ENCODE data around the gene RGS11. TPM values are rescaled to one million over a fixed set of nuclear protein-coding genes. Genes with fewer than 3 reads are reported as not detected.

The RGS11 gene
- total RNA-seq, 3 donors from 2014 or later, result 3.1 to 7.5 (median 5.9) TPM

DNA sequence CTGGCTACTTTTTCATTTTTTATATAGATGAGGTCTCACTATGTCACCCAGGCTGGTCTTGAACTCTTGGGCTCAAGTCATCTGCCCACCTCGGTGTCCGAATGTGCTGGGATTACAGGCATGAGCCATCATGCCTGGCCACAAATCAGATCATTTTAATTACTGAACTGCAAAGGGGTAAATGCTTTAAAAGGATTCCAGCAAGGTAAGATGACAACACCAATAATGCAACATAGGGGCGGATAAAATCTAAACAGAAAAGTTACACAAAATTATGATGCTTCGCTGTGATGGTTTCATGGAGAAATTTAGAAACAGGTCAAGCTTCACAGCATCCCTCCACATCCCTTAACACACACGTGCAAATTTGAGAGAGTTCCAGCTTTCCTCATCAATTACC, 44.5 kb upstream of the RGS11 start:
- TF ChIP-seq POLR2AphosphoS5 (IDR thresholded peaks at IDR 0.05), result no peak
- TF ChIP-seq, protein P1, sequence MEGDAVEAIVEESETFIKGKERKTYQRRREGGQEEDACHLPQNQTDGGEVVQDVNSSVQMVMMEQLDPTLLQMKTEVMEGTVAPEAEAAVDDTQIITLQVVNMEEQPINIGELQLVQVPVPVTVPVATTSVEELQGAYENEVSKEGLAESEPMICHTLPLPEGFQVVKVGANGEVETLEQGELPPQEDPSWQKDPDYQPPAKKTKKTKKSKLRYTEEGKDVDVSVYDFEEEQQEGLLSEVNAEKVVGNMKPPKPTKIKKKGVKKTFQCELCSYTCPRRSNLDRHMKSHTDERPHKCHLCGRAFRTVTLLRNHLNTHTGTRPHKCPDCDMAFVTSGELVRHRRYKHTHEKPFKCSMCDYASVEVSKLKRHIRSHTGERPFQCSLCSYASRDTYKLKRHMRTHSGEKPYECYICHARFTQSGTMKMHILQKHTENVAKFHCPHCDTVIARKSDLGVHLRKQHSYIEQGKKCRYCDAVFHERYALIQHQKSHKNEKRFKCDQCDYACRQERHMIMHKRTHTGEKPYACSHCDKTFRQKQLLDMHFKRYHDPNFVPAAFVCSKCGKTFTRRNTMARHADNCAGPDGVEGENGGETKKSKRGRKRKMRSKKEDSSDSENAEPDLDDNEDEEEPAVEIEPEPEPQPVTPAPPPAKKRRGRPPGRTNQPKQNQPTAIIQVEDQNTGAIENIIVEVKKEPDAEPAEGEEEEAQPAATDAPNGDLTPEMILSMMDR (IDR thresholded peaks at IDR 0.05), result no peak
- no peak for TF ChIP-seq POLR2A (IDR thresholded peaks at IDR 0.05)
- no peak for DNase-seq (ENCODE audit: low spot score in 2 of 2)
- intact Hi-C loops (cut with DNase I; ENCODE audit: low total_unique reads), result no loop called here
- no peaks in the 10 kb centered on the region for H3K27me3 ChIP-seq
- H3K4me3 ChIP-seq, result no peak overlapping the region
- no peaks in the 10 kb centered on the region for H3K36me3 ChIP-seq
- no peaks in the 10 kb centered on the region for H3K9me3 ChIP-seq
- H3K4me1 ChIP-seq, result no peaks in the 10 kb centered on the region
- H3K27ac ChIP-seq, result no peak overlapping the region

DNA sequence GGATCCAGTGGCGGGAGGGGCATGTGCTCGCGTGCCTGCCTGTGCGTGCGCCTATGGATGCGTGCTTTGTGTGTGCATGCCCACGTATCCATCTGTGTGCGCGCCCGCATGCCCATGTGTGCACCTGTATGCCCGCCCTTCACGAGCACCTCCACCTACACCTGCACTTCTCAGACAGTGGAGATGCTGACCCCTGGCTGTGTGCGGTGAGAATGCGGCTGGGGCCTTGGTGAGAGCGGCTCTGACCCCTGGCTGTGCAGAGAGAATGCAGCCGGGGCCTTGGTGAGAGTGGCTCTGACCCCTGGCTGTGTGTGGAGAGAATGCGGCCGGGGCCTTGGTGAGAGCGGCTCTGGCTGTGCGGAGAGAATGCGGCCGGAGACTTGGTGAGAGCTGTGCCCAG, 42.9 kb upstream of the RGS11 start:
- no peak for TF ChIP-seq POLR2A (IDR thresholded peaks at IDR 0.05)
- TF ChIP-seq, protein P1 (IDR thresholded peaks at IDR 0.05), result no peak
- no peak for TF ChIP-seq POLR2AphosphoS5 (IDR thresholded peaks at IDR 0.05)
- intact Hi-C loops (cut with DNase I; ENCODE audit: low total_unique reads), result no loop called here

DNA sequence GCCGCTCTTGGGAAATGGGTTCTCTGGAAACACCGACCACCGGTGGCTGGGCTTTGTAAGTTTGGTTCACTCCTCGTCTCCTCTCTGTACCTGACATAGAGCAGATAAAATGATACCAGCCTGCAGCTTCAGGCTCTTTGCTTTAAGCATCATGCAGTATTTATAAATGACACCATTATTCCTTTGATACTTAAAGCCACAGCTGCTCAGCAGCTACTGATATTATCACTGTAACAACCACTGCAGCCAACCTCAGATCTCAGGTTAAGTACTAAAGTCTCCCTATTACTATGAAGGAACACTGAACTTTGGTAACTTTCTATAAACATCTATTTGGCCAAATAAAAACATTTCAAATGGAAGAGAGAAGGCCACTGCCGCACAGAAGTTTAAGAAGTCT, 41.8 kb upstream of the RGS11 start:
- intact Hi-C loops (cut with DNase I; ENCODE audit: low total_unique reads), result no loop called here

More for the DNA sequence above, 42.9 kb upstream of the RGS11 start:
- Histone ChIP-seq H3K9me3 (no peaks in the 10 kb centered on the region), H3K4me1 (no peaks in the 10 kb centered on the region), H3K27me3 (no peaks in the 10 kb centered on the region), H3K4me3 (no peak overlapping the region), H3K36me3 (no peaks in the 10 kb centered on the region), H3K27ac (no peak overlapping the region)
- DNase-seq (ENCODE audit: low spot score in 2 of 2), result no peak

DNA sequence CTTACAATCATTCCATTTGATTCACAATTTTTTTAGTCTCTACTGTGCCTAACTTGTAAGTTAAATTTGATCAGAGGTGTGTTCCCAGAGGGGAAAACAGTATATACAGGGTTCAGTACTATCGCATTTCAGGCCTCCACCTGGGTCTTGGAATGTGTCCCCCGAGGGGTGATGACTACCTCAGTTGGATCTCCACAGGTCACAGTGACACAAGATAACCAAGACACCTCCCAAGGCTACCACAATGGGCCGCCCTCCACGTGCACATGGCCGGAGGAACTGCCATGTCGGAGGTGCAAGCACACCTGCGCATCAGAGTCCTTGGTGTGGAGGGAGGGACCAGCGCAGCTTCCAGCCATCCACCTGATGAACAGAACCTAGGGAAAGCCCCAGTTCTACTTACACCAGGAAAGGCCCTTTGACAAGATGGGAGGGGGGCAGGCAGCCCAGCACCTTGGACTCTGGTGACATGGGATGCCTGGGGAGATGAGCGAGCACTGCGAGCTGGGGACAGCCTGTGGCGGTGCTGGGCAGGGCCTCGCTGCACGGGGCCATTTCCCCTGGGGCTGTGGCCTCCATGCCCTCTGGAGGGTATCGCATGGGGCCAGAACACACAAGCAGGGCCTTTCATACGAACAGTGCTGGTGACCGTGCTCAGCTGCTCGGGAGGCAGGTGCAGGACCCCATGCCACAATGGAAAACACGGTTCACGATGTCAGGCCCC, 41.2 kb upstream of the RGS11 start:
- no peaks in the 10 kb centered on the region for H3K36me3 ChIP-seq
- H3K27me3 ChIP-seq, result no peaks in the 10 kb centered on the region
- no peak overlapping the region for H3K27ac ChIP-seq
- no peak for DNase-seq (ENCODE audit: low spot score in 2 of 2)
- TF ChIP-seq POLR2AphosphoS5 (IDR thresholded peaks at IDR 0.05), result no peak
- TF ChIP-seq, protein P1 (IDR thresholded peaks at IDR 0.05), result no peak
- no peak for TF ChIP-seq POLR2A (IDR thresholded peaks at IDR 0.05)
- intact Hi-C loops (cut with DNase I; ENCODE audit: low total_unique reads), result no loop called here
- no peaks in the 10 kb centered on the region for H3K4me1 ChIP-seq
- H3K9me3 ChIP-seq, result no peaks in the 10 kb centered on the region
- no peak overlapping the region for H3K4me3 ChIP-seq

More for the DNA sequence above, 41.8 kb upstream of the RGS11 start:
- Histone ChIP-seq H3K27me3 (no peaks in the 10 kb centered on the region), H3K4me1 (no peaks in the 10 kb centered on the region), H3K4me3 (no peak overlapping the region), H3K36me3 (no peaks in the 10 kb centered on the region), H3K27ac (no peak overlapping the region), H3K9me3 (no peaks in the 10 kb centered on the region)
- DNase-seq (ENCODE audit: low spot score in 2 of 2), result no peak
- TF ChIP-seq POLR2AphosphoS5 (IDR thresholded peaks at IDR 0.05), result no peak
- no peak for TF ChIP-seq POLR2A (IDR thresholded peaks at IDR 0.05)
- TF ChIP-seq, protein P1 (IDR thresholded peaks at IDR 0.05), result no peak

DNA sequence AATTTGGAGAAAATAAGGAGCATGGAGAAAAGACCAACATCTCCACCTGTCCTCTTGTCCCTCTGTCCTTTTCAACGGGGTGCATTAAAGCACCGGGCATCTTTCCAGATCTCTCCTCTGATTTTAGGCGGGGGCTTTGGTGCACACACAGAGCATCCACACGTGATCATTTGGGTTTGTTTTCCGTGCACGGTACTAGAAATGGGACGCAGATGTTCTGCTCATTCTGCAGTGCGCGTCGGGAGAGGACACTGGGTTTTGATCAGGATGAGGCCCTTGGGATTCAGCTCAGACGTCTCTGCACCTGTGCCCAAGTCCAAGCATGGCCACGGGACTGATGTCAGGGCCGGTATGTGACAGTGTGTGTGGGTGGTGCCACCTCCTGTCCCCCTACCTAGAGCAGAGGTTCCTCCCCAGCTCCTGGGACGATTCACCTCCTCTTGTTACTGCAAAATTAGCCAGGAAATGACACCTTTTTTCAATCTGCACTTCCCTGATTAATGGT, 39.1 kb upstream of the RGS11 start:
- Histone ChIP-seq H3K4me1 (no peaks in the 10 kb centered on the region), H3K9me3 (no peaks in the 10 kb centered on the region), H3K36me3 (no peaks in the 10 kb centered on the region), H3K27me3 (no peaks in the 10 kb centered on the region), H3K4me3 (no peak overlapping the region), H3K27ac (no peak overlapping the region)
- TF ChIP-seq, protein P1 (IDR thresholded peaks at IDR 0.05), result no peak
- TF ChIP-seq POLR2AphosphoS5 (IDR thresholded peaks at IDR 0.05) (no peak), POLR2A (IDR thresholded peaks at IDR 0.05) (no peak)
- intact Hi-C loops (cut with DNase I; ENCODE audit: low total_unique reads), result no loop called here
- no peak for DNase-seq (ENCODE audit: low spot score in 2 of 2)

Data from breast epithelium (tissue), 4 donors.